Mesendoderm (in vitro differentiated cells): Measurements from ENCODE around the gene MGRN1.

Experiments
- DNase-seq: peaks from one replicate; pipeline ENCODE4 v3.0.0; 2013
- H2AK5ac ChIP-seq: 2 replicates; pipeline ENCODE4 v1.6.1; 2013; ENCODE audit warnings: low read length, inconsistent platforms
- H2BK120ac ChIP-seq: 2 replicates; pipeline ENCODE4 v1.6.1; 2013; ENCODE audit warnings: low read depth, mild to moderate bottlenecking, low read length, moderate library complexity, mixed read lengths
- H2BK15ac ChIP-seq: replicated peaks from 2 replicates; pipeline ENCODE4 v1.6.1; 2013; ENCODE audit warnings: low read depth, mild to moderate bottlenecking, moderate library complexity
- H2BK5ac ChIP-seq: 2 replicates; pipeline ENCODE4 v1.6.1; 2013; ENCODE audit warnings: low read length, inconsistent platforms
- H3K18ac ChIP-seq: 2 replicates; pipeline ENCODE4 v1.6.1; 2013; ENCODE audit warnings: mild to moderate bottlenecking, low read length, mixed read lengths
- H3K23ac ChIP-seq: one replicate; pipeline ENCODE4 v1.6.1; 2013; ENCODE audit warnings: low read length
- H3K27ac ChIP-seq: 2 replicates; pipeline ENCODE4 v1.5.1; 2013; ENCODE audit warnings: low read depth, mild to moderate bottlenecking, inconsistent platforms, low read length, moderate library complexity
- H3K27me3 ChIP-seq: 2 replicates; pipeline ENCODE4 v1.6.1; 2013; ENCODE audit warnings: low read length, control low read depth, mild to moderate bottlenecking, inconsistent platforms; ENCODE audit not compliant: insufficient read depth, poor library complexity
- H3K36me3 ChIP-seq: 2 replicates; pipeline ENCODE4 v1.6.1; 2013; ENCODE audit warnings: low read length, inconsistent platforms; ENCODE audit not compliant: control insufficient read depth, insufficient read depth
- H3K4ac ChIP-seq: one replicate; pipeline ENCODE4 v1.6.1; 2013; ENCODE audit warnings: low read depth, mild to moderate bottlenecking, low read length, moderate library complexity
- H3K4me1 ChIP-seq: 2 replicates; pipeline ENCODE4 v1.6.1; 2013; ENCODE audit warnings: low read depth, low read length, inconsistent platforms; ENCODE audit not compliant: control insufficient read depth
- H3K4me2 ChIP-seq: 2 replicates; pipeline ENCODE4 v1.6.1; 2013; ENCODE audit warnings: low read length
- H3K4me3 ChIP-seq: 2 replicates; pipeline ENCODE4 v1.5.1; 2013; ENCODE audit warnings: mild to moderate bottlenecking, low read length
- H3K56ac ChIP-seq: one replicate; pipeline ENCODE4 v1.6.1; 2013; ENCODE audit warnings: low read length
- H3K79me1 ChIP-seq: 2 replicates; pipeline ENCODE4 v1.6.1; 2013; ENCODE audit warnings: low read length, inconsistent platforms
- H3K79me2 ChIP-seq: 2 replicates; pipeline ENCODE4 v1.6.1; 2013; ENCODE audit warnings: mild to moderate bottlenecking, low read length; ENCODE audit not compliant: control insufficient read depth, insufficient read depth
- H3K9ac ChIP-seq: 2 replicates; pipeline ENCODE4 v1.6.1; 2013; ENCODE audit warnings: low read length, inconsistent platforms
- H4K5ac ChIP-seq: one replicate; pipeline ENCODE4 v1.6.1; 2013; ENCODE audit warnings: low read length
- H4K8ac ChIP-seq: one replicate; pipeline ENCODE4 v1.6.1; 2013; ENCODE audit warnings: low read depth, mild to moderate bottlenecking, control low read depth, low read length, moderate library complexity
- WGBS: extraction: QIAGEN DNeasy Blood & Tissue Kit; methylation state at CpG from one replicate; pipeline ENCODE4 v1.1.7; 2013; ENCODE audit warnings: low lambda C conversion rate, missing lambda C conversion rate; ENCODE audit not compliant: insufficient coverage; ENCODE audit errors: extremely low coverage; 5-methylcytosine and 5-hydroxymethylcytosine counted together

MGRN1 gene

GRCh38 chr16:4654964-4655590 lies 30.5 kb downstream of the MGRN1 start:
- Histone ChIP-seq H3K36me3 (no peaks in the 10 kb centered on the region), H3K9ac (no peak overlapping the region), H3K4ac (no peak overlapping the region), H2BK15ac (no peak overlapping the region), H4K5ac (no peak overlapping the region), H3K4me2 (no peak overlapping the region), H3K4me3 (no peak overlapping the region), H3K18ac (no peak overlapping the region), H3K23ac (no peak overlapping the region), H3K79me2 (no peaks in the 10 kb centered on the region), H2BK5ac (no peak overlapping the region), H3K56ac (no peak overlapping the region), H3K27me3 (no peaks in the 10 kb centered on the region), H2AK5ac (no peak overlapping the region), H3K4me1 (no peaks in the 10 kb centered on the region), H3K79me1 (no peaks in the 10 kb centered on the region), H4K8ac (no peak overlapping the region), H3K27ac (no peak overlapping the region), H2BK120ac (no peak overlapping the region)
- no CpG with 5 or more reads among the region's 12 CpGs for WGBS
- no peak for DNase-seq

- Histone ChIP-seq H4K8ac (no peak overlapping the region), H3K18ac (no peak overlapping the region), H3K4me3 (no peak overlapping the region), H2BK15ac (no peak overlapping the region), H3K4me2 (no peak overlapping the region), H3K56ac (no peak overlapping the region), H3K79me1 (no peaks in the 10 kb centered on the region), H2AK5ac (no peak overlapping the region), H4K5ac (no peak overlapping the region), H3K23ac (no peak overlapping the region), H3K79me2 (no peaks in the 10 kb centered on the region), H3K27me3 (no peaks in the 10 kb centered on the region), H3K9ac (no peak overlapping the region), H3K36me3 (no peaks in the 10 kb centered on the region), H2BK120ac (no peak overlapping the region), H3K4ac (no peak overlapping the region), H3K27ac (no peak overlapping the region), H2BK5ac (no peak overlapping the region), H3K4me1 (no peaks in the 10 kb centered on the region)
- no CpG with 5 or more reads among the region's 6 CpGs for WGBS
- DNase-seq, result no peak
Observed at GRCh38 chr16:4655801-4656200, 31.2 kb downstream of the MGRN1 start.

- Histone ChIP-seq H3K79me2 (no peaks in the 10 kb centered on the region), H3K79me1 (no peaks in the 10 kb centered on the region), H2BK5ac (no peak overlapping the region), H3K4me2 (no peak overlapping the region), H4K8ac (no peak overlapping the region), H2BK15ac (no peak overlapping the region), H3K18ac (no peak overlapping the region), H3K27ac (no peak overlapping the region), H3K27me3 (no peaks in the 10 kb centered on the region), H3K4me3 (no peak overlapping the region), H3K4me1 (no peaks in the 10 kb centered on the region), H3K36me3 (no peaks in the 10 kb centered on the region), H2AK5ac (no peak overlapping the region), H4K5ac (no peak overlapping the region), H3K56ac (no peak overlapping the region), H2BK120ac (no peak overlapping the region), H3K4ac (no peak overlapping the region), H3K9ac (no peak overlapping the region), H3K23ac (no peak overlapping the region)
- DNase-seq, result no peak
- no CpG with 5 or more reads among the region's 12 CpGs for WGBS
Observed at GRCh38 chr16:4656221-4656620, 31.6 kb downstream of the MGRN1 start.

- Histone ChIP-seq H4K5ac (no peak overlapping the region), H3K23ac (no peak overlapping the region), H3K4me2 (no peak overlapping the region), H3K36me3 (no peaks in the 10 kb centered on the region), H3K79me2 (no peaks in the 10 kb centered on the region), H3K27ac (no peak overlapping the region), H3K4me1 (no peaks in the 10 kb centered on the region), H2BK120ac (no peak overlapping the region), H2BK15ac (no peak overlapping the region), H4K8ac (no peak overlapping the region), H2BK5ac (no peak overlapping the region), H2AK5ac (no peak overlapping the region), H3K79me1 (peaks cover 3% of the 10 kb centered on the region), H3K9ac (no peak overlapping the region), H3K4me3 (no peak overlapping the region), H3K27me3 (no peaks in the 10 kb centered on the region), H3K4ac (no peak overlapping the region), H3K18ac (no peak overlapping the region), H3K56ac (no peak overlapping the region)
- peak; percentile 19 for DNase-seq
- no CpG with 5 or more reads among the region's 25 CpGs for WGBS
Observed at GRCh38 chr16:4656695-4657686, 32.4 kb downstream of the MGRN1 start.

DNA sequence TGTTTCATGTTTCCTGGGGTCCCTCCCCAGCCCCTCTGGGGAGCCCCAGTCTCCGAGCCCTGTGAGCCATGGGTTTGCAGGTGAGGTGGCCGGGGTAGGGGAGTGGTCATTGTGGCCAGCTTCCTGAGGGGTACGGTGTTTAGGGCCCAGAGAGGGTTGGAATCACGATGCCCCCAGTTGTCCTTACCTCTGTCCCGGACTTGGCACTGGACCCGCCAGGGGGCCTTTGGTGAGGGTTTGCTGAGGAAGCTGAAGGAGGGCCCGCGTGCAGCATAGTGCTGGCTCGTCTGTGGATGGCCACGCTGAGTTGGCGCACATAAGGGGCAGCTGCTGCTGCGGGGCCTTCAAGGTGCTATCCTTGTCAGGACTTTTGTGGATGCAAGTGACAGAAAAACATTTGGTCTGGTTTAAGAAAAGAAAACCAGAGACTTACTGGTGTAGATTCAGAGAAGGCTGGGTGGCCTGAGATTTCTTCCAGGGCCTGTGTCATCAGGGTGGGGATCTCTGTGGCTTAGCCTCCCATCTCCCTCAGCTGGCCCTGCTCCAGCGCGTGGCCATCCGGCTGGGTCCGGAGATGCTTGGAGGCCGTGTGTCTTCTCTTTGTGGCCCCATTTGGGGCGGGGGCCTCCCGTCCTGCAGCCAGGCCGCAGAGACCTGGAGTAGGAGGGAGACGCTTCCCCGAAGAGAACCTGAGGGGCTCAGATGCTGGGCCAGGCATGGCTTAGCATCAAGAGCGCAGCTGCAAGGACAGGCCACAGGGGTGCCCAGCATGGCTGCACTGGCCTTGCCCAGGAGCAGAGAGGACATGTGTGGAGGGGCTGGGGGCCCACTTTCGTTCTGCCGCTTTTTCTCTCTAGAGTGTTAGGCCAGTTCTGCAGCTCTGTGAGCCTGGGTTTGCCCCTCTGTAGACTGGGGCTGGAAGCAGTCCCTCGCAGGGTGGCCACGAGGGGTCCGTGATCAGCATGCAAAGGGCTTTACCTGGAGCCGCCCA lies 35.0 kb downstream of the MGRN1 start:
- Histone ChIP-seq H3K27ac (no peak overlapping the region), H3K4me2 (no peak overlapping the region), H2AK5ac (no peak overlapping the region), H4K5ac (no peak overlapping the region), H3K18ac (no peak overlapping the region), H3K4ac (no peak overlapping the region), H3K4me1 (no peaks in the 10 kb centered on the region), H3K9ac (no peak overlapping the region), H3K27me3 (no peaks in the 10 kb centered on the region), H2BK120ac (no peak overlapping the region), H3K79me2 (no peaks in the 10 kb centered on the region), H3K23ac (no peak overlapping the region), H2BK5ac (no peak overlapping the region), H4K8ac (no peak overlapping the region), H3K36me3 (peaks cover under 1% of the 10 kb centered on the region), H3K4me3 (no peak overlapping the region), H3K56ac (no peak overlapping the region), H2BK15ac (no peak overlapping the region), H3K79me1 (peaks cover 3% of the 10 kb centered on the region)
- no CpG with 5 or more reads among the region's 29 CpGs for WGBS
- DNase-seq, result no peak
